Endothelial cell of umbilical vein (primary cell): Measurements from ENCODE around the gene TRIM71. TPM values are rescaled to one million over a fixed set of nuclear protein-coding genes. Genes with fewer than 3 reads are reported as not detected.
"Not testable (repeated sequence)": the region's sequence is repeated elsewhere in the genome, so short reads cannot be mapped to it uniquely, and the experiment has no call there.

Source experiments
- BruUV-seq: library from RNA; stranded (reverse); fragments of 400-500 nt; replicated peaks from 2 replicates; lab custom pipeline; 2021; lab: Mats Ljungman, UMichigan
- CTCF ChIA-PET: fragments of 300-600, 350-600 bp; sonication (Branson Sonifier 250); formaldehyde crosslinking; loops from one replicate; lab custom pipeline; 2021; ENCODE audit warnings: antibody characterized with exemption, inconsistent platforms; lab: Charles Lee
- POLR2A ChIA-PET: fragments of 300-600, 350-600 bp; sonication (Branson Sonifier 250); formaldehyde crosslinking; loops from one replicate; lab custom pipeline; 2021; ENCODE audit warnings: antibody characterized with exemption, inconsistent platforms; lab: Charles Lee
- DNase-seq: peaks from one replicate; pipeline ENCODE4 v3.0.0-alpha.2; 2011; ENCODE audit warnings: low read depth, low spot score
- FAIRE-seq: peaks from 2 replicates; lab custom pipeline; 2011; peaks lifted over from hg19 to GRCh38; lab: Jason Lieb, UNC
- H2AFZ ChIP-seq: 2 replicates; pipeline ENCODE4 v1.6.0; 2012; ENCODE audit warnings: low read depth, low read length, control low read depth, inconsistent platforms
- H3K27ac ChIP-seq: 2 replicates; pipeline ENCODE4 v1.5.1; 2011; ENCODE audit warnings: low read depth, mild to moderate bottlenecking, control low read depth, low read length, moderate library complexity; ENCODE audit not compliant: insufficient read depth
- H3K27me3 ChIP-seq, 2 experiments: 2 replicates each; pipeline versions ENCODE4 v1.6.0 to v1.6.1; 2011; ENCODE audit warnings: low read length in 2 of 2, mixed read lengths in 1 of 2; ENCODE audit not compliant: control insufficient read depth in 2 of 2, insufficient read depth in 2 of 2
- H3K36me3 ChIP-seq, 2 experiments: 2 replicates in 1 of 2; 3 replicates in 1 of 2; pipeline ENCODE4 v1.5.1; 2011; ENCODE audit warnings: low read length in 2 of 2, mild to moderate bottlenecking in 1 of 2, moderate library complexity in 1 of 2; ENCODE audit not compliant: control insufficient read depth in 2 of 2, insufficient read depth in 2 of 2; ENCODE audit errors: extremely low read depth in 1 of 2
- H3K4me1 ChIP-seq: 3 replicates; pipeline ENCODE4 v1.5.1; 2011; ENCODE audit warnings: mild to moderate bottlenecking, low read length; ENCODE audit not compliant: control insufficient read depth, insufficient read depth; ENCODE audit errors: extremely low read depth
- H3K4me2 ChIP-seq: 2 replicates; pipeline ENCODE4 v1.6.1; 2011; ENCODE audit warnings: low read length, control low read depth, mixed read lengths; ENCODE audit not compliant: insufficient read depth
- H3K4me3 ChIP-seq, 3 experiments: fragments of 200-600 bp in 1 of 3; sonication (generic), shearing (Covaris generic) in 1 of 3; replicated peaks in 1 of 3; 2 replicates each; pipeline ENCODE4 v1.5.1; 2011 to 2016; ENCODE audit warnings: control low read depth in 3 of 3, low read length in 3 of 3, mild to moderate bottlenecking in 2 of 3, inconsistent platforms in 1 of 3, low read depth in 1 of 3, moderate library complexity in 1 of 3; ENCODE audit not compliant: insufficient read depth in 1 of 3
- H3K79me2 ChIP-seq: 2 replicates; pipeline ENCODE4 v1.6.0; 2012; ENCODE audit warnings: low read length, inconsistent platforms; ENCODE audit not compliant: control insufficient read depth, insufficient read depth
- H3K9ac ChIP-seq: replicated peaks from 2 replicates; pipeline ENCODE3; 2011; ENCODE audit warnings: low read length, control low read depth; ENCODE audit not compliant: insufficient read depth; ENCODE audit errors: extremely low read depth
- H3K9me1 ChIP-seq: replicated peaks from 3 replicates; pipeline ENCODE4 v1.6.0; 2011; ENCODE audit warnings: mild to moderate bottlenecking, low read length; ENCODE audit not compliant: control insufficient read depth, insufficient read depth; ENCODE audit errors: extremely low read depth
- H3K9me3 ChIP-seq: replicated peaks from 2 replicates; pipeline ENCODE4 v1.5.1; 2012; ENCODE audit warnings: low read length, inconsistent platforms; ENCODE audit not compliant: control insufficient read depth, insufficient read depth
- H4K20me1 ChIP-seq: replicated peaks from 2 replicates; pipeline ENCODE3; 2011; ENCODE audit warnings: mild to moderate bottlenecking, low read length; ENCODE audit not compliant: control insufficient read depth, insufficient read depth; ENCODE audit errors: extremely low read depth
- MYC ChIP-seq: IDR thresholded peaks from one replicate; pipeline ENCODE4 v1.6.1; 2011; ENCODE audit warnings: mild to moderate bottlenecking, low read depth, low read length
- dilution Hi-C: fragments of 300-500 bp; cut with MboI; formaldehyde crosslinking; loops from one replicate; pipeline ENCODE4 v1.15.0; 2019; ENCODE audit warnings: low sequenced_read_pairs; ENCODE audit not compliant: extremely low pct_ligation_motif_present
- intact Hi-C: fragments of 100-400 bp; cut with micrococcal nuclease; formaldehyde crosslinking; loops from one replicate; pipeline ENCODE4 v1.10.0; 2022
- polyA plus RNA-seq, 4 experiments: library from polyadenylated mRNA; depleted of rRNA in 3 of 4; stranded (reverse) in 3 of 4; unstranded in 1 of 4; fragments of >200 nt; gene quantifications; 2 replicates each; pipeline versions ENCODE4 v1.2.1 to v1.2.3, GENCODE V29; 2011 to 2012; ENCODE audit warnings: missing spikeins in 1 of 4
- total RNA-seq: library from RNA; stranded (reverse); gene quantifications from 2 replicates; pipeline ENCODE4 v1.2.3, GENCODE V29; 2021

TRIM71 gene
- total and polyA plus RNA-seq, 2 donors (not counting 3 experiments of a cell fraction or from before 2014, with no cell fraction given): not detected

DNA sequence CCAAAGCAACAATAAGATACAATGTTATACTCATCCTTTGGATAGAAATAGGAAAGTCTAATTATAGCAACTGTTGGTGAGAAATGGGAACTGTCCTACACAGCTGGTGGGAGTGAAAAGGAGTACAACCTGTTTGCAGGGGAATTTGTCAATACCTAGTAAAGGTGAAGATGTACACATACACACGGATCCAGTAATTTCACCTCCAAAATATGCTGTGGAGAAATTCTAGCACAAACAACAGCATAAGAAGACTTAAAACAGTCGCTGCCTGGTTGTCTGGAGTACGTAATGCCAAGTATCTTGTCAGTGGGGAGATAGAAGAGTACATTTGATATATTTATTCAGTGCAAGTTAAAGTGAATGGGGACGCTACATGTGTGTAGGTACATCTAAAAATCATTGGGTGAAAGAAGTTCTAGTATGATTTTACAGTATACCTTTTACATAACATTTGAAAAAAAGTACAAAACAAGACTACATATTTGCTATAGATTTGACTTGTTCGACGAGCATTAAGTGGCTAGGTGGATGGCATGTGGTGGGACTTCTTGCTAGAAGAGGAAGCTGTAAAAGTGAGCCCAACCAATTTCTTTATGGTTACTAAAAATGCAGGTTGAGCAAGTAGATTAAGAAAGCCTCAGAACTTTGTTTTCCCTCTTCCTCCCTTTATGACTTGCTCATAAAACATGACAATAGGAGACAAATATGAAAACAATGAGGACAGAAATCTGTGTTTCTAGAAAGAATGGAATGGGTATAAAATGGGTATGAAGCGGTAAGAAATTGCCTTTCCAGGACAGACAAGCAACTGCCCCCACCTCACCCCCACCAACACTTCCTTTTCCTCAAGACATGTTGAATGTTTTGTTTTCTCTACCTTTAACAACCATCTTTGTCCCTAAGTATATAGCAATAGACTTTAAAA lies 83.5 kb downstream of the TRIM71 start:
- no peaks in the 10 kb centered on the region for H3K4me1 ChIP-seq
- ChIA-PET CTCF (interaction anchor here (0.6 to 2.1 kb wide), 4 partner anchors 22 to 120 kb away, joined by 3 to 8 read pairs (median 3); no protein-coding TSS in a partner anchor), POLR2A (no interaction called here)
- no peak for FAIRE-seq
- no peak overlapping the region for H2AFZ ChIP-seq
- no peaks in the 10 kb centered on the region for H3K9me3 ChIP-seq
- H4K20me1 ChIP-seq: no peaks in the 10 kb centered on the region
- no peaks in the 10 kb centered on the region for H3K79me2 ChIP-seq
- no peaks in the 10 kb centered on the region for H3K36me3 ChIP-seq
- H3K4me2 ChIP-seq: no peak overlapping the region
- BruUV-seq: no TSS peak
- no peak overlapping the region for H3K27ac ChIP-seq
- no peak overlapping the region for H3K4me3 ChIP-seq
- no peaks in the 10 kb centered on the region for H3K9me1 ChIP-seq
- peaks cover 5 to 19% of the 10 kb centered on the region in 2 experiments for H3K27me3 ChIP-seq
- no peak for DNase-seq
- TF ChIP-seq MYC: no peak
- intact Hi-C loops: no loop called here
- H3K9ac ChIP-seq: no peak overlapping the region
- dilution Hi-C loops: no loop called here

DNA sequence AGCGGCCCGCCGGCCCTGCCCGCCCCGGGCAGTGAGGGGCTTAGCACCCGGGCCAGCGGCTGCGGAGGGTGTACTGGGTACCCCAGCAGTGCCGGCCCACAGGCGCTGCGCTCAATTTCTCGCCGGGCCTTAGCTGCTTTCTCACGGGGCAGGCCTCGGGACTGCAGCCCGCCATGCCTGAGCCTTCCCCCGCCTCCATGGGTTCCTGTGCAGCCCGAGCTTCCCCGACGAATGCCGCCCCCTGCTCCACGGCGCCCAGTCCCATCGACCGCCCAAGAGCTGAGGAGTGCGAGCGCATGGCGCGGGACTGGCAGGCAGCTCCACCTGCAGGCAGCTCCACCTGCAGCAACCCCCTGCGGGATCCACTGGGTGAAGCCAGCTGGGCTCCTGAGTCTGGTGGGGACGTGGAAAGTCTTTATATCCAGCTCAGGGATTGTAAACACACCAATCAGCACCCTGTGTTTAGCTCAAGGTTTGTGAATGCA lies 85.1 kb downstream of the TRIM71 start:
- H3K9me3 ChIP-seq, H4K20me1 ChIP-seq, POLR2A ChIA-PET, intact Hi-C loops, dilution Hi-C loops, H3K36me3 ChIP-seq, H3K9ac ChIP-seq, BruUV-seq, FAIRE-seq, H3K9me1 ChIP-seq, H3K27ac ChIP-seq, H3K4me1 ChIP-seq, H3K4me3 ChIP-seq, H2AFZ ChIP-seq, DNase-seq, H3K4me2 ChIP-seq, H3K79me2 ChIP-seq: not testable (repeated sequence)
- CTCF ChIA-PET: interaction anchor here (0.5 to 2.1 kb wide), 4 partner anchors 28 to 873 kb away, joined by 3 to 8 read pairs (median 3); no protein-coding TSS in a partner anchor
- peaks cover 3 to 12% of the 10 kb centered on the region in 2 experiments for H3K27me3 ChIP-seq
